Mesenchymal stem cell (in vitro differentiated cells and primary cell): Measurements from ENCODE around the gene TNS1.

ENCODE experiments used
- DNase-seq: peaks from one replicate; pipeline ENCODE4 v3.0.0-alpha.2; 2013
- H2AFZ ChIP-seq: one replicate; pipeline ENCODE4 v1.6.1; 2013; ENCODE audit warnings: low read depth, mild to moderate bottlenecking, control low read depth, inconsistent platforms, low read length, moderate library complexity
- H2AK5ac ChIP-seq: 2 replicates; pipeline ENCODE4 v1.6.1; 2013; ENCODE audit warnings: low read length, moderate library complexity, mild to moderate bottlenecking, inconsistent platforms; ENCODE audit not compliant: severe bottlenecking
- H2BK120ac ChIP-seq: one replicate; pipeline ENCODE4 v1.6.1; 2013; ENCODE audit warnings: low read depth, mild to moderate bottlenecking, inconsistent platforms, low read length, moderate library complexity
- H2BK12ac ChIP-seq, 2 experiments: one replicate each; pipeline ENCODE4 v1.6.1; 2013; ENCODE audit warnings: inconsistent platforms in 2 of 2, low read length in 2 of 2, mild to moderate bottlenecking in 2 of 2, moderate library complexity in 2 of 2, control low read depth in 1 of 2
- H2BK15ac ChIP-seq: one replicate; pipeline ENCODE4 v1.6.1; 2013; ENCODE audit warnings: mild to moderate bottlenecking, low read depth, inconsistent platforms; ENCODE audit not compliant: poor library complexity, severe bottlenecking
- H2BK5ac ChIP-seq: 2 replicates; pipeline ENCODE4 v1.6.1; 2013; ENCODE audit warnings: low read depth, mild to moderate bottlenecking, low read length, control low read depth, inconsistent platforms; ENCODE audit not compliant: poor library complexity, severe bottlenecking
- H3K14ac ChIP-seq, 2 experiments: one replicate each; pipeline ENCODE4 v1.6.1; 2013; ENCODE audit warnings: inconsistent platforms in 2 of 2, low read length in 2 of 2, control low read depth in 1 of 2, mild to moderate bottlenecking in 1 of 2, moderate library complexity in 1 of 2
- H3K18ac ChIP-seq, 2 experiments: one replicate each; pipeline ENCODE4 v1.6.1; 2013; ENCODE audit warnings: inconsistent platforms in 2 of 2, low read length in 2 of 2, control low read depth in 1 of 2, low read depth in 1 of 2, mild to moderate bottlenecking in 1 of 2
- H3K23ac ChIP-seq, 2 experiments: one replicate each; pipeline ENCODE4 v1.6.1; 2013; ENCODE audit warnings: inconsistent platforms in 2 of 2, low read length in 2 of 2, mild to moderate bottlenecking in 2 of 2, moderate library complexity in 2 of 2, control low read depth in 1 of 2
- H3K27ac ChIP-seq: 2 replicates; pipeline ENCODE4 v1.5.1; 2013; ENCODE audit warnings: mild to moderate bottlenecking, moderate library complexity, low read length, control low read depth, inconsistent platforms; ENCODE audit not compliant: poor library complexity, severe bottlenecking
- H3K27me3 ChIP-seq, 2 experiments: 2 replicates each; pipeline versions ENCODE4 v1.6.1 to v1.7.0; 2013; ENCODE audit warnings: low read length in 2 of 2, mild to moderate bottlenecking in 2 of 2, moderate library complexity in 2 of 2, control low read depth in 1 of 2, inconsistent platforms in 1 of 2; ENCODE audit not compliant: control insufficient read depth in 1 of 2, insufficient read depth in 1 of 2
- H3K36me3 ChIP-seq, 2 experiments: 2 replicates each; pipeline versions ENCODE4 v1.6.1 to v1.7.0; 2013; ENCODE audit warnings: low read length in 2 of 2, control low read depth in 1 of 2, inconsistent platforms in 1 of 2, low read depth in 1 of 2, mild to moderate bottlenecking in 1 of 2; ENCODE audit not compliant: insufficient read depth in 2 of 2, control insufficient read depth in 1 of 2
- H3K4ac ChIP-seq, 2 experiments: one replicate each; pipeline ENCODE4 v1.6.1; 2013; ENCODE audit warnings: inconsistent platforms in 2 of 2, low read length in 2 of 2, mild to moderate bottlenecking in 2 of 2, moderate library complexity in 2 of 2, control low read depth in 1 of 2, low read depth in 1 of 2
- H3K4me1 ChIP-seq: 2 replicates; pipeline ENCODE4 v1.6.1; 2013; ENCODE audit warnings: low read depth, low read length, control low read depth; ENCODE audit not compliant: control insufficient read depth, insufficient read depth
- H3K4me2 ChIP-seq: 2 replicates; pipeline ENCODE4 v1.6.1; 2013; ENCODE audit warnings: low read length, mild to moderate bottlenecking, inconsistent platforms; ENCODE audit not compliant: poor library complexity, severe bottlenecking
- H3K4me3 ChIP-seq, 2 experiments: 2 replicates each; pipeline versions ENCODE4 v1.5.1 to v1.7.0; 2013; ENCODE audit warnings: low read length in 2 of 2, mild to moderate bottlenecking in 2 of 2, control low read depth in 1 of 2, low read depth in 1 of 2; ENCODE audit not compliant: insufficient read depth in 1 of 2
- H3K79me1 ChIP-seq: replicated peaks from 2 replicates; pipeline ENCODE4 v1.6.1; 2013; ENCODE audit warnings: mild to moderate bottlenecking, control low read depth, low read length, inconsistent platforms; ENCODE audit not compliant: poor library complexity, severe bottlenecking
- H3K9ac ChIP-seq: 2 replicates; pipeline ENCODE4 v1.7.0; 2013; ENCODE audit warnings: mild to moderate bottlenecking, low read length, moderate library complexity
- H3K9me3 ChIP-seq: 2 replicates; pipeline ENCODE4 v1.7.0; 2013; ENCODE audit warnings: mild to moderate bottlenecking, low read length; ENCODE audit not compliant: control insufficient read depth
- H4K8ac ChIP-seq: one replicate; pipeline ENCODE4 v1.6.1; 2013; ENCODE audit warnings: inconsistent platforms, mild to moderate bottlenecking, low read length, moderate library complexity
- H4K91ac ChIP-seq: one replicate; pipeline ENCODE4 v1.6.1; 2013; ENCODE audit warnings: mild to moderate bottlenecking, low read length, inconsistent platforms
- WGBS: methylation state at CpG from one replicate; pipeline ENCODE4 v1.1.7; 2013; ENCODE audit warnings: mixed read lengths; 5-methylcytosine and 5-hydroxymethylcytosine counted together

TNS1 gene

GRCh38 chr2:217913436-217913835 lies 89.4 kb downstream of the TNS1 start:
- H3K18ac ChIP-seq, result peak overlapping the region in 1 of 2 experiments; percentile 39
- no peak overlapping the region for H3K27ac ChIP-seq
- H3K14ac ChIP-seq, result peak overlapping the region in 1 of 2 experiments; percentile 90

GRCh38 chr2:217912098-217913024 lies 90.4 kb downstream of the TNS1 start:
- H3K4ac ChIP-seq, result no peak overlapping the region
- H2BK15ac ChIP-seq, result no peak overlapping the region
- no peak overlapping the region for H3K14ac ChIP-seq
- H2BK12ac ChIP-seq, result no peak overlapping the region
- peaks cover 70% of the 10 kb centered on the region for H3K79me1 ChIP-seq
- DNase-seq, result no peak
- no peaks in the 10 kb centered on the region for H3K27me3 ChIP-seq
- 78% methylated on average over 23 of the region's 25 CpGs for WGBS
- no peak overlapping the region for H2AFZ ChIP-seq
- no peaks in the 10 kb centered on the region for H3K9me3 ChIP-seq
- H2BK120ac ChIP-seq, result no peak overlapping the region
- H3K4me2 ChIP-seq, result no peak overlapping the region
- H3K18ac ChIP-seq, result peak overlapping the region in 1 of 2 experiments; percentile 61
- H3K36me3 ChIP-seq, result peaks cover 29 to 48% of the 10 kb centered on the region in 2 experiments
- peaks cover 47% of the 10 kb centered on the region for H3K4me1 ChIP-seq
- H3K4me3 ChIP-seq, result no peak overlapping the region
- H4K8ac ChIP-seq, result no peak overlapping the region
- H2AK5ac ChIP-seq, result no peak overlapping the region
- H2BK5ac ChIP-seq, result no peak overlapping the region
- H3K23ac ChIP-seq, result no peak overlapping the region
- H3K27ac ChIP-seq, result no peak overlapping the region
- peak overlapping the region; percentile 17 for H3K9ac ChIP-seq
- no peak overlapping the region for H4K91ac ChIP-seq

More at GRCh38 chr2:217913436-217913835, 89.4 kb downstream of the TNS1 start:
- no peak overlapping the region for H3K4me3 ChIP-seq
- H3K9ac ChIP-seq, result no peak overlapping the region
- DNase-seq, result no peak
- no peak overlapping the region for H3K4me2 ChIP-seq
- H4K91ac ChIP-seq, result no peak overlapping the region
- no peak overlapping the region for H2BK120ac ChIP-seq
- H2BK12ac ChIP-seq, result peak overlapping the region in 1 of 2 experiments; percentile 33
- H3K36me3 ChIP-seq, result peaks cover 33 to 52% of the 10 kb centered on the region in 2 experiments
- peak overlapping the region in 1 of 2 experiments; percentile 5 for H3K4ac ChIP-seq
- no peak overlapping the region for H2BK15ac ChIP-seq
- H2AK5ac ChIP-seq, result no peak overlapping the region
- H4K8ac ChIP-seq, result no peak overlapping the region
- H3K9me3 ChIP-seq, result no peaks in the 10 kb centered on the region
- 90% methylated on average over 3 of the region's 3 CpGs for WGBS
- no peak overlapping the region for H2BK5ac ChIP-seq
- peaks cover 54% of the 10 kb centered on the region for H3K4me1 ChIP-seq
- no peak overlapping the region for H2AFZ ChIP-seq
- H3K23ac ChIP-seq, result no peak overlapping the region
- H3K27me3 ChIP-seq, result no peaks in the 10 kb centered on the region
- peaks cover 66% of the 10 kb centered on the region for H3K79me1 ChIP-seq

GRCh38 chr2:217911283-217912097 lies 91.3 kb downstream of the TNS1 start:
- Histone ChIP-seq H3K4me3 (peak overlapping the region in 1 of 2 experiments; percentile 47), H4K8ac (no peak overlapping the region), H3K9me3 (no peaks in the 10 kb centered on the region), H3K27me3 (no peaks in the 10 kb centered on the region), H2BK12ac (no peak overlapping the region), H3K4me2 (no peak overlapping the region), H3K27ac (no peak overlapping the region), H2BK120ac (no peak overlapping the region), H2AFZ (no peak overlapping the region), H4K91ac (no peak overlapping the region), H3K4me1 (peaks cover 42% of the 10 kb centered on the region), H3K23ac (no peak overlapping the region), H3K36me3 (peaks cover 27 to 51% of the 10 kb centered on the region in 2 experiments), H3K18ac (no peak overlapping the region), H2AK5ac (no peak overlapping the region), H2BK5ac (no peak overlapping the region), H3K4ac (no peak overlapping the region), H3K14ac (no peak overlapping the region), H3K79me1 (peaks cover 73% of the 10 kb centered on the region), H2BK15ac (no peak overlapping the region), H3K9ac (peak overlapping the region; percentile 17)
- no peak for DNase-seq
- WGBS, result 79% methylated on average over 9 of the region's 9 CpGs

GRCh38 chr2:217910875-217911212 lies 92.0 kb downstream of the TNS1 start:
- H3K9me3 ChIP-seq, result no peaks in the 10 kb centered on the region
- H3K4me2 ChIP-seq, result no peak overlapping the region
- no peak overlapping the region for H2BK120ac ChIP-seq
- H2AFZ ChIP-seq, result no peak overlapping the region
- H3K4me1 ChIP-seq, result peaks cover 38% of the 10 kb centered on the region
- H2AK5ac ChIP-seq, result no peak overlapping the region
- no peak overlapping the region for H4K91ac ChIP-seq
- H3K9ac ChIP-seq, result peak overlapping the region; percentile 16
- H3K79me1 ChIP-seq, result peaks cover 68% of the 10 kb centered on the region
- H3K4ac ChIP-seq, result no peak overlapping the region
- no peak for DNase-seq
- H3K18ac ChIP-seq, result no peak overlapping the region
- peak overlapping the region in 1 of 2 experiments; percentile 47 for H3K4me3 ChIP-seq
- H2BK12ac ChIP-seq, result no peak overlapping the region
- no peak overlapping the region for H2BK5ac ChIP-seq
- no peak overlapping the region for H3K27ac ChIP-seq
- H4K8ac ChIP-seq, result no peak overlapping the region
- H3K23ac ChIP-seq, result no peak overlapping the region
- H3K14ac ChIP-seq, result peak overlapping the region in 1 of 2 experiments; percentile 50
- H3K27me3 ChIP-seq, result no peaks in the 10 kb centered on the region
- H3K36me3 ChIP-seq, result peaks cover 28 to 51% of the 10 kb centered on the region in 2 experiments
- no peak overlapping the region for H2BK15ac ChIP-seq
